Measurements from ENCODE around the gene PDF.
"Not testable (repeated sequence)": the region's sequence is repeated elsewhere in the genome, so short reads cannot be mapped to it uniquely, and the experiment has no call there.

Gene PDF

GRCh38 chr16:69307091-69307490 is 23.3 kb downstream of the PDF start:
- peaks cover 2 to 4% of the 10 kb centered on the region in 2 donors for H3K36me3 ChIP-seq (ENCODE audit: control insufficient read depth in 2 of 2, insufficient read depth in 2 of 2, low read length in 2 of 2)
- no peaks in the 10 kb centered on the region for H3K9me3 ChIP-seq (ENCODE audit: control insufficient read depth in 2 of 2, low read length in 2 of 2)
- H3K27ac ChIP-seq (ENCODE audit: low read depth in 2 of 2, low read length in 2 of 2): no peak overlapping the region
- peaks cover 2 to 7% of the 10 kb centered on the region in 2 donors for H3K4me1 ChIP-seq (ENCODE audit: control insufficient read depth in 2 of 2, insufficient read depth in 2 of 2, low read length in 2 of 2)
- no peaks in the 10 kb centered on the region for H3K27me3 ChIP-seq (ENCODE audit: control insufficient read depth in 2 of 2, insufficient read depth in 2 of 2, low read length in 2 of 2)
- no peak overlapping the region for H3K9ac ChIP-seq (ENCODE audit: low read depth in 1 of 2, low read length in 2 of 2)
- no peak overlapping the region for H3K4me3 ChIP-seq (ENCODE audit: low read length in 2 of 2)

- no peaks in the 10 kb centered on the region for H3K27me3 ChIP-seq (ENCODE audit: control insufficient read depth in 2 of 2, insufficient read depth in 2 of 2, low read length in 2 of 2)
These were observed 24.4 kb downstream of the PDF start for GRCh38 chr16:69306031-69306430.

GRCh38 chr16:69302301-69302700 is 28.1 kb downstream of the PDF start:
- Histone ChIP-seq H3K9ac (ENCODE audit: low read depth in 1 of 2, low read length in 2 of 2) (no peak overlapping the region), H3K36me3 (ENCODE audit: control insufficient read depth in 2 of 2, insufficient read depth in 2 of 2, low read length in 2 of 2) (peaks cover 18 to 20% of the 10 kb centered on the region in 2 donors), H3K4me3 (ENCODE audit: low read length in 2 of 2) (no peak overlapping the region), H3K27ac (ENCODE audit: low read depth in 2 of 2, low read length in 2 of 2) (no peak overlapping the region), H3K27me3 (ENCODE audit: control insufficient read depth in 2 of 2, insufficient read depth in 2 of 2, low read length in 2 of 2) (no peaks in the 10 kb centered on the region), H3K4me1 (ENCODE audit: control insufficient read depth in 2 of 2, insufficient read depth in 2 of 2, low read length in 2 of 2) (no peaks in the 10 kb centered on the region), H3K9me3 (ENCODE audit: control insufficient read depth in 2 of 2, low read length in 2 of 2) (no peaks in the 10 kb centered on the region)

More at GRCh38 chr16:69306031-69306430, 24.4 kb downstream of the PDF start:
- peaks cover 0 to 4% of the 10 kb centered on the region in 2 donors for H3K4me1 ChIP-seq (ENCODE audit: control insufficient read depth in 2 of 2, insufficient read depth in 2 of 2, low read length in 2 of 2)
- H3K9me3 ChIP-seq (ENCODE audit: control insufficient read depth in 2 of 2, low read length in 2 of 2): no peaks in the 10 kb centered on the region
- peaks cover 7 to 9% of the 10 kb centered on the region in 2 donors for H3K36me3 ChIP-seq (ENCODE audit: control insufficient read depth in 2 of 2, insufficient read depth in 2 of 2, low read length in 2 of 2)
- no peak overlapping the region for H3K27ac ChIP-seq (ENCODE audit: low read depth in 2 of 2, low read length in 2 of 2)
- H3K4me3 ChIP-seq (ENCODE audit: low read length in 2 of 2): no peak overlapping the region
- H3K9ac ChIP-seq (ENCODE audit: low read depth in 1 of 2, low read length in 2 of 2): no peak overlapping the region

GRCh38 chr16:69301861-69302260 is 28.5 kb downstream of the PDF start:
- no peak overlapping the region for H3K4me3 ChIP-seq (ENCODE audit: low read length in 2 of 2)
- H3K27me3 ChIP-seq (ENCODE audit: control insufficient read depth in 2 of 2, insufficient read depth in 2 of 2, low read length in 2 of 2): no peaks in the 10 kb centered on the region
- no peak overlapping the region for H3K9ac ChIP-seq (ENCODE audit: low read depth in 1 of 2, low read length in 2 of 2)
- H3K36me3 ChIP-seq (ENCODE audit: control insufficient read depth in 2 of 2, insufficient read depth in 2 of 2, low read length in 2 of 2): peaks cover 18 to 20% of the 10 kb centered on the region in 2 donors
- no peaks in the 10 kb centered on the region for H3K9me3 ChIP-seq (ENCODE audit: control insufficient read depth in 2 of 2, low read length in 2 of 2)
- H3K27ac ChIP-seq (ENCODE audit: low read depth in 2 of 2, low read length in 2 of 2): no peak overlapping the region
- H3K4me1 ChIP-seq (ENCODE audit: control insufficient read depth in 2 of 2, insufficient read depth in 2 of 2, low read length in 2 of 2): no peaks in the 10 kb centered on the region

- no peaks in the 10 kb centered on the region for H3K9me3 ChIP-seq (ENCODE audit: control insufficient read depth in 2 of 2, low read length in 2 of 2)
- H3K36me3 ChIP-seq (ENCODE audit: control insufficient read depth in 2 of 2, insufficient read depth in 2 of 2, low read length in 2 of 2): peaks cover 18 to 20% of the 10 kb centered on the region in 2 donors
- H3K4me3 ChIP-seq (ENCODE audit: low read length in 2 of 2): no peak overlapping the region
- H3K9ac ChIP-seq (ENCODE audit: low read depth in 1 of 2, low read length in 2 of 2): no peak overlapping the region
- no peak overlapping the region for H3K27ac ChIP-seq (ENCODE audit: low read depth in 2 of 2, low read length in 2 of 2)
- H3K27me3 ChIP-seq (ENCODE audit: control insufficient read depth in 2 of 2, insufficient read depth in 2 of 2, low read length in 2 of 2): no peaks in the 10 kb centered on the region
- no peaks in the 10 kb centered on the region for H3K4me1 ChIP-seq (ENCODE audit: control insufficient read depth in 2 of 2, insufficient read depth in 2 of 2, low read length in 2 of 2)
These were observed 29.2 kb downstream of the PDF start for GRCh38 chr16:69301187-69301586.

GRCh38 chr16:69298261-69298660 is 32.1 kb downstream of the PDF start:
- Histone ChIP-seq H3K27ac (ENCODE audit: low read depth in 2 of 2, low read length in 2 of 2) (no peak overlapping the region), H3K9me3 (ENCODE audit: control insufficient read depth in 2 of 2, low read length in 2 of 2) (no peaks in the 10 kb centered on the region), H3K4me1 (ENCODE audit: control insufficient read depth in 2 of 2, insufficient read depth in 2 of 2, low read length in 2 of 2) (no peaks in the 10 kb centered on the region), H3K27me3 (ENCODE audit: control insufficient read depth in 2 of 2, insufficient read depth in 2 of 2, low read length in 2 of 2) (no peaks in the 10 kb centered on the region), H3K9ac (ENCODE audit: low read depth in 1 of 2, low read length in 2 of 2) (no peak overlapping the region), H3K4me3 (ENCODE audit: low read length in 2 of 2) (no peak overlapping the region), H3K36me3 (ENCODE audit: control insufficient read depth in 2 of 2, insufficient read depth in 2 of 2, low read length in 2 of 2) (peaks cover 18% of the 10 kb centered on the region in 2 donors)

- peaks cover 16 to 18% of the 10 kb centered on the region in 2 donors for H3K36me3 ChIP-seq (ENCODE audit: control insufficient read depth in 2 of 2, insufficient read depth in 2 of 2, low read length in 2 of 2)
- H3K9ac ChIP-seq (ENCODE audit: low read depth in 1 of 2, low read length in 2 of 2); H3K4me1 ChIP-seq (ENCODE audit: control insufficient read depth in 2 of 2, insufficient read depth in 2 of 2, low read length in 2 of 2); H3K4me3 ChIP-seq (ENCODE audit: low read length in 2 of 2); H3K9me3 ChIP-seq (ENCODE audit: control insufficient read depth in 2 of 2, low read length in 2 of 2); H3K27ac ChIP-seq (ENCODE audit: low read depth in 2 of 2, low read length in 2 of 2); H3K27me3 ChIP-seq (ENCODE audit: control insufficient read depth in 2 of 2, insufficient read depth in 2 of 2, low read length in 2 of 2): not testable (repeated sequence)
These were observed 33.6 kb downstream of the PDF start for GRCh38 chr16:69296771-69297170.

- Histone ChIP-seq H3K4me1 (ENCODE audit: control insufficient read depth in 2 of 2, insufficient read depth in 2 of 2, low read length in 2 of 2) (no peaks in the 10 kb centered on the region), H3K27ac (ENCODE audit: low read depth in 2 of 2, low read length in 2 of 2) (no peak overlapping the region), H3K9me3 (ENCODE audit: control insufficient read depth in 2 of 2, low read length in 2 of 2) (no peaks in the 10 kb centered on the region), H3K9ac (ENCODE audit: low read depth in 1 of 2, low read length in 2 of 2) (no peak overlapping the region), H3K27me3 (ENCODE audit: control insufficient read depth in 2 of 2, insufficient read depth in 2 of 2, low read length in 2 of 2) (no peaks in the 10 kb centered on the region), H3K36me3 (ENCODE audit: control insufficient read depth in 2 of 2, insufficient read depth in 2 of 2, low read length in 2 of 2) (peaks cover 0 to 2% of the 10 kb centered on the region in 2 donors), H3K4me3 (ENCODE audit: low read length in 2 of 2) (no peak overlapping the region)
These were observed 36.3 kb downstream of the PDF start for GRCh38 chr16:69294051-69294450.

GRCh38 chr16:69293401-69293800 is 37.0 kb downstream of the PDF start:
- Histone ChIP-seq H3K27me3 (ENCODE audit: control insufficient read depth in 2 of 2, insufficient read depth in 2 of 2, low read length in 2 of 2) (no peaks in the 10 kb centered on the region), H3K36me3 (ENCODE audit: control insufficient read depth in 2 of 2, insufficient read depth in 2 of 2, low read length in 2 of 2) (peaks cover 0 to 2% of the 10 kb centered on the region in 2 donors), H3K9me3 (ENCODE audit: control insufficient read depth in 2 of 2, low read length in 2 of 2) (no peaks in the 10 kb centered on the region), H3K4me3 (ENCODE audit: low read length in 2 of 2) (no peak overlapping the region), H3K9ac (ENCODE audit: low read depth in 1 of 2, low read length in 2 of 2) (no peak overlapping the region), H3K4me1 (ENCODE audit: control insufficient read depth in 2 of 2, insufficient read depth in 2 of 2, low read length in 2 of 2) (no peaks in the 10 kb centered on the region), H3K27ac (ENCODE audit: low read depth in 2 of 2, low read length in 2 of 2) (no peak overlapping the region)

- not testable (repeated sequence) for H3K9ac ChIP-seq (ENCODE audit: low read depth in 1 of 2, low read length in 2 of 2); H3K4me1 ChIP-seq (ENCODE audit: control insufficient read depth in 2 of 2, insufficient read depth in 2 of 2, low read length in 2 of 2); H3K27me3 ChIP-seq (ENCODE audit: control insufficient read depth in 2 of 2, insufficient read depth in 2 of 2, low read length in 2 of 2); H3K36me3 ChIP-seq (ENCODE audit: control insufficient read depth in 2 of 2, insufficient read depth in 2 of 2, low read length in 2 of 2); H3K9me3 ChIP-seq (ENCODE audit: control insufficient read depth in 2 of 2, low read length in 2 of 2); H3K4me3 ChIP-seq (ENCODE audit: low read length in 2 of 2); H3K27ac ChIP-seq (ENCODE audit: low read depth in 2 of 2, low read length in 2 of 2)
These were observed 38.7 kb downstream of the PDF start for GRCh38 chr16:69291657-69292056.
